Pancreas (tissue), 10 donors: ENCODE results near the gene ALKBH4. TPM values are rescaled to one million over a fixed set of nuclear protein-coding genes. Genes with fewer than 3 reads are reported as not detected.
A peak's percentile ranks its signal among the peaks of the same experiment; 100 is the strongest.

Experiments
- ATAC-seq, 4 donors: fragments of 200-7000 bp; cut with Tn5 transposase; one replicate each; pipeline versions ENCODE4 v1.8.0 to v1.9.1; 2020; ENCODE audit warnings: mild to moderate bottlenecking in 4 of 4, moderate library complexity in 4 of 4
- DNase-seq, 6 donors: peaks; one replicate each; pipeline ENCODE4 v3.0.0-alpha.2; 2020
- FAIRE-seq: peaks from 2 replicates; lab custom pipeline; 2012; peaks lifted over from hg19 to GRCh38; lab: Jason Lieb, UNC
- H3K27ac ChIP-seq, 4 donors: fragments of 200-600 bp; sonication (generic); 1 replicate in 3 of 4; 2 replicates in 1 of 4; pipeline versions ENCODE4 v1.5.0 to v1.8.0; 2020
- H3K27me3 ChIP-seq, 4 donors: fragments of 200-600 bp; one replicate each; pipeline ENCODE4 v1.8.0; 2021
- H3K36me3 ChIP-seq, 3 donors: fragments of 200-600 bp; sonication (generic) in 1 of 3; one replicate each; pipeline versions ENCODE4 v1.5.0 to v1.8.0; 2020 to 2021
- H3K4me1 ChIP-seq, 3 donors: fragments of 200-600 bp; one replicate each; pipeline ENCODE4 v1.8.0; 2021
- H3K4me3 ChIP-seq, 4 donors: fragments of 200-600 bp; sonication (generic) in 2 of 4; one replicate each; pipeline versions ENCODE4 v1.5.0 to v1.8.0; 2020 to 2021
- H3K9me3 ChIP-seq, 4 donors: fragments of 200-600 bp; one replicate each; pipeline ENCODE4 v1.8.0; 2021
- WGBS, 2 donors: extraction: QIAGEN DNeasy Blood & Tissue Kit; methylation state at CpG; one replicate each; pipeline ENCODE4 v1.1.7; 2013; 5-methylcytosine and 5-hydroxymethylcytosine counted together
- intact Hi-C, 3 donors: fragments of 100-400 bp; cut with DNase I; formaldehyde crosslinking; loops; one replicate each; pipeline versions ENCODE4 v1.11.1 to v1.14.2; 2022
- polyA plus RNA-seq, 2 donors: library from polyadenylated mRNA; stranded (reverse); fragments of 200-250 nt; gene quantifications; one replicate each; pipeline ENCODE4 v1.2.3, GENCODE V29; 2013
- total RNA-seq, 6 donors: library from RNA; stranded (reverse); fragmentation: NEBNext Ultra II Directional in 4 of 6; extraction: Animal tissue kit (Norgen Biotek cat#: 25700) in 4 of 6; gene quantifications; one replicate each; pipeline versions ENCODE4 v1.2.1 to v1.2.4, GENCODE V29; 2021 to 2023
- TF ChIP-seq, protein P1 (sequence below), 4 donors: fragments of 200-600 bp; sonication (generic) in 3 of 4; IDR thresholded peaks; one replicate each; pipeline versions ENCODE4 v1.5.0 to v1.8.0; 2021; ENCODE audit warnings: antibody characterized with exemption in 4 of 4
- donor health status: healthy with polysubstance abuse.
- donor health status: DM: no; HTN: no; CAD: no; lungs with moderate emphysema.
- donor health status: DM: no; HTN: no; CAD: no.
- donor health status: control.
- donor health status: control.
- donor health status: Bipolar disorder and iron deficiency.
- donor health status: DM: yes; HTN: yes; CAD: no.
- donor health status: DM: no; HTN: no; CAD: no.
- donor health status: DM: no; HTN: no; CAD: no.
- donor health status: DM: yes; HTN: yes; CAD: no.

ALKBH4 gene
- total and polyA plus RNA-seq, 8 donors = 3.5 to 9.3 (median 5.5) TPM

DNA sequence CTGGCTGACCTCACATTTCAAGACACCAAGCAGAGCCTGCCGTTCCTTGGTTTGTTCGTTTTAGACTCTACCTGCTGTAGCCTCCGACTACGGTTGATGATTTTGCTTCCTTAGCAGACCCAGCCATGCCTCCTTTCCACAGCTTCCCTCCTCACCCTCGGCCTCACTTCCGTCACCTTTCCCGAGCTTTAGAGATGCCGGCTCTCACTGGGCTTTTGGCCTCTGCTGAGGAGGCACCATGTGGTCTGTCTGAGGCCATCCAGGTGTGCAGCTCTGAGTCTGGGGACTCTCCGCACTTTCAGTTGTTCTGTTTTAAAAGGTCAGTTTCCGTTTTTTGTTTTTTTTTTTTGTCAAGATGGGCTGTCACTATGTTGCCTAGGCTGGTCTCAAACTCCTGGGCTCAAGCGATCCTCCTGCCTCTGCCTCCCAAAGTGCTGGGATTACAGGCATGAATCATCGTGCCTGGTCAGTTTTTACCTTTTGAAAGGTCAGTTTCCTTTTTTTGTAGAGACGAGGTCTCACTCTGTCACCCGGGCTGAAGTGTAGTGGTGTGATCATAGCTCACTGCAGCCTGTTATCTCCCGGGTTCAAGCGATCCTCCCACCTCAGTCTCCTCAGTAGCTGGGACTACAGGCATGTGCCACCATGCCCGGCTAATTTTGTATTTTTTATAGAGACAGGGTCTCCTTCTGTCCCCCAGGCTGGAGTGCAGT is 19.5 kb downstream of the ALKBH4 start:
- TF ChIP-seq, protein P1, sequence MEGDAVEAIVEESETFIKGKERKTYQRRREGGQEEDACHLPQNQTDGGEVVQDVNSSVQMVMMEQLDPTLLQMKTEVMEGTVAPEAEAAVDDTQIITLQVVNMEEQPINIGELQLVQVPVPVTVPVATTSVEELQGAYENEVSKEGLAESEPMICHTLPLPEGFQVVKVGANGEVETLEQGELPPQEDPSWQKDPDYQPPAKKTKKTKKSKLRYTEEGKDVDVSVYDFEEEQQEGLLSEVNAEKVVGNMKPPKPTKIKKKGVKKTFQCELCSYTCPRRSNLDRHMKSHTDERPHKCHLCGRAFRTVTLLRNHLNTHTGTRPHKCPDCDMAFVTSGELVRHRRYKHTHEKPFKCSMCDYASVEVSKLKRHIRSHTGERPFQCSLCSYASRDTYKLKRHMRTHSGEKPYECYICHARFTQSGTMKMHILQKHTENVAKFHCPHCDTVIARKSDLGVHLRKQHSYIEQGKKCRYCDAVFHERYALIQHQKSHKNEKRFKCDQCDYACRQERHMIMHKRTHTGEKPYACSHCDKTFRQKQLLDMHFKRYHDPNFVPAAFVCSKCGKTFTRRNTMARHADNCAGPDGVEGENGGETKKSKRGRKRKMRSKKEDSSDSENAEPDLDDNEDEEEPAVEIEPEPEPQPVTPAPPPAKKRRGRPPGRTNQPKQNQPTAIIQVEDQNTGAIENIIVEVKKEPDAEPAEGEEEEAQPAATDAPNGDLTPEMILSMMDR (IDR thresholded peaks at IDR 0.05) = no peak
- Histone ChIP-seq H3K36me3 (peaks cover 0 to 5% (median 0%) of the 10 kb centered on the region in 3 donors), H3K27ac (no peak overlapping the region), H3K4me1 (no peaks in the 10 kb centered on the region), H3K27me3 (no peaks in the 10 kb centered on the region), H3K9me3 (no peaks in the 10 kb centered on the region), H3K4me3 (no peak overlapping the region)
- 89% methylated on average over 17 of the region's 17 CpGs for WGBS, 2 donors
- ATAC-seq (no peak), DNase-seq (no peak), FAIRE-seq (no peak)
- intact Hi-C loops = no loop called here

DNA sequence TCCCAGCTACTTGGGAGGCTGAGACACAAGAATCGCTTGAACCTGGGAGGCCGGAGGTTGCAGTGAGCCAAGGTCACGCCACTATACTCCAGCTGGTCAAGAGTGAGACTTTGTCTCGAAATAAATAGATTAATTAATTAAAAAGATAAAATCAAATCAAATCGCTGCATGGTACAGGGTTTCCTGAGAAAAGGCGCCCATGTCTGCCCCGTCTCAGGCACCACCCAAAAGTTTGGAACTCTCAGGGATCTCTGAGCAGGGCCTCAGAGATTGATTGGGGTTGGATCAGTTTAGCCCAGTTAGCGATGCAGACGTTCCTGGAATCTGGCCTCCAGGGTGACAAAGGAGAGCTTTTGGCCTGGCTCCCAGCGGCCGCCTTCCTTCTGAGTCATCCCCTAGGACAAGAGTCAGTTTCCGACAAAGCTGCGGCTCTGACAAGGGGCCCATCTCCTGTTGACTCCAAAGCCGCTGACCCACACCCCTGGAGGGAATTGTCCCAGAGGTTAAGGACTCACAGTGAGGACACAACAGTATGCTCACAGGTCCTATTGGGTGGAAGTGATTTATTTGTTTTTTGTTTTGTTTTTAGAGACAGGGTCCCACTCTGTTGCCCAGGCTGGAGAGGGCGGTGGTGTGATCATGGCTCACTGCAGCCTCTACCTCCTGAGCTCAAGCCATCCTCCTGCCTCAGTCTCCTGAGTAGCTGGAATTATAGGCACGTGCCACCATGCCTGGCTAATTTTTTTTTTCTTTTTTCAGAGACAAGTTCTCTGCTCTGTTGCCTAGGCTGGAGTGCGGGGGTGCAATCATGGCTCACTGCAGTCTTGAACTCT is 24.5 kb downstream of the ALKBH4 start:
- no peaks in the 10 kb centered on the region for H3K4me1 ChIP-seq
- ATAC-seq (peak in 3 of 4 donors; percentile 44 to 59 (median 51)), FAIRE-seq (no peak), DNase-seq (peak in 1 of 6 donors; percentile 33)
- H3K27ac ChIP-seq = peak overlapping the region in 1 of 4 donors; percentile 4
- H3K9me3 ChIP-seq = no peaks in the 10 kb centered on the region
- no peaks in the 10 kb centered on the region for H3K36me3 ChIP-seq
- intact Hi-C loops = no loop called here
- H3K27me3 ChIP-seq = no peaks in the 10 kb centered on the region
- TF ChIP-seq, protein P1 (IDR thresholded peaks at IDR 0.05) = no peak
- H3K4me3 ChIP-seq = no peak overlapping the region
- 85 to 92% methylated on average over 17 of the region's 17 CpGs for WGBS, 2 donors

DNA sequence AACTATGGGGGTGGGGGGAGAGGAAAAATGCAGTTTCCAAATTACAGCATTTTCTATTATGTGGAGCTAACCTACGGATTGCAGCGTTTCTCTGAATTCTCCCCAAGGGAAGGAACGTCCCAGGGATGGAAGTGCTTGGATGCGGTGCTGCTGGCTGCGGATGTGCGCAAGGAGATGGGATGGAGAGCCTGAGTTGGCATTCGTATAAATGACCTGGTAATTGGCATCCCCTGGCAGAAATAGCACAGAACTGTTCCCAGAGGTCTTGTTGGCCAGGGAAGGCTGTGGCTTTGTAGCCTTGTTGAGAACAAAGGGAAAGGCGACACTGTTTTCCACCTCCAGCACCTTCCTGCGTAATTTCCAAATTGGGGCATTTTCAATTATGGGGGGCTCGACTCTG is 28.5 kb downstream of the ALKBH4 start:
- TF ChIP-seq, protein P1 (IDR thresholded peaks at IDR 0.05) = no peak
- no peak overlapping the region for H3K4me3 ChIP-seq
- H3K4me1 ChIP-seq = peaks cover 0 to 4% (median 0%) of the 10 kb centered on the region in 3 donors
- no peaks in the 10 kb centered on the region for H3K36me3 ChIP-seq
- ATAC-seq = no peak
- H3K9me3 ChIP-seq = no peaks in the 10 kb centered on the region
- no peak for DNase-seq
- no peak overlapping the region for H3K27ac ChIP-seq
- no peaks in the 10 kb centered on the region for H3K27me3 ChIP-seq
- intact Hi-C loops = no loop called here
- WGBS, 2 donors = 86 to 91% methylated on average over 10 of the region's 10 CpGs
- no peak for FAIRE-seq

DNA sequence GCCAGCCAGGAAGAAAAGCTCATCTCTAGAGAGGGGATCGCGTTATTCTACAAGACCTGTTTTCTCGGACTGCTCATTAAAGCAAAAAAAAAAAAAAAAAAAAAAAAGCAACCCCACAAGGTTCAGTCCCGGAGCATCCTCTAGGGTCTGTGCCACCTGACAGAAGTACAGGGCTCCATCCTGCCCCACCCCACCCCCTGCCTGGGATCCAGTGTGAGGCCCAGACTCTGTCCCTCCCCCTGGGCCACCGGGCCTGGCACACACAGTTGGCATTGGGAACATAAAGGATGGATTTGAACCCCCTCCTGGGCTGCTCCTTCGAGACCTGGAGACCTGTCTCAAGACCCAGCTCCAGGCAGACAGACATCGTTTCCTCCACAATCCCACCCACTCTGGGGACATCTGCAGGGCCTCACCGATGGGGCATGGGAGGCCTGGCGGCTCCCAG is 30.6 kb downstream of the ALKBH4 start:
- 32 to 37% methylated on average over 9 of the region's 9 CpGs for WGBS, 2 donors
- peak overlapping the region; percentile 74 to 93 (median 82) for H3K4me3 ChIP-seq
- DNase-seq = peak in 1 of 6 donors; percentile 34
- no peaks in the 10 kb centered on the region for H3K27me3 ChIP-seq
- intact Hi-C loops = no loop called here
- no peak for FAIRE-seq
- peaks cover 0 to 4% (median 0%) of the 10 kb centered on the region in 3 donors for H3K4me1 ChIP-seq
- H3K36me3 ChIP-seq = no peaks in the 10 kb centered on the region
- H3K9me3 ChIP-seq = no peaks in the 10 kb centered on the region
- peak overlapping the region in 2 of 4 donors; percentile 21 to 28 for H3K27ac ChIP-seq
- ATAC-seq = peak in 3 of 4 donors; percentile 1 to 6 (median 5)
- TF ChIP-seq, protein P1 (IDR thresholded peaks at IDR 0.05) = no peak
